ENCODE data around the gene IGSF21.

DNA sequence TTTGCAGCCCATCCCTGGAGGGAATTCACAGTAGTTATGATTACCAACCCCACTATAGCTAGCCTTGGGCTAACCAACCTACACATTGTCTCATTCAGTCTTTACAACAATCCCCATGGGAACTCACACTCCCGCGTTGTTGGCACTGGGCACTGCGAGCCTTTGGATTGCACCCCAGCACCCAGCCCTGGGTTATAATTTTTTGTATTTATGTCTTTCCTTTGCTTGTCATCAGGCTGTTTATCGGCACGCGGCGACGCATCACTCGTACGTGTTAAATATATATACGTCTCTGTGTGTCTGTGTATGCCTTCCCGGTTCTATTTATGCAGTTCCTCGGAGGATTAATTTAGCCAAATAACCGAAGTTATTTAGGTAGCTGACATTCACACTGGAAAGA, 47.2 kb upstream of the IGSF21 start:
- TF ChIP-seq POLR2A (IDR thresholded peaks at IDR 0.05), result no peak
- TF ChIP-seq, protein P1, sequence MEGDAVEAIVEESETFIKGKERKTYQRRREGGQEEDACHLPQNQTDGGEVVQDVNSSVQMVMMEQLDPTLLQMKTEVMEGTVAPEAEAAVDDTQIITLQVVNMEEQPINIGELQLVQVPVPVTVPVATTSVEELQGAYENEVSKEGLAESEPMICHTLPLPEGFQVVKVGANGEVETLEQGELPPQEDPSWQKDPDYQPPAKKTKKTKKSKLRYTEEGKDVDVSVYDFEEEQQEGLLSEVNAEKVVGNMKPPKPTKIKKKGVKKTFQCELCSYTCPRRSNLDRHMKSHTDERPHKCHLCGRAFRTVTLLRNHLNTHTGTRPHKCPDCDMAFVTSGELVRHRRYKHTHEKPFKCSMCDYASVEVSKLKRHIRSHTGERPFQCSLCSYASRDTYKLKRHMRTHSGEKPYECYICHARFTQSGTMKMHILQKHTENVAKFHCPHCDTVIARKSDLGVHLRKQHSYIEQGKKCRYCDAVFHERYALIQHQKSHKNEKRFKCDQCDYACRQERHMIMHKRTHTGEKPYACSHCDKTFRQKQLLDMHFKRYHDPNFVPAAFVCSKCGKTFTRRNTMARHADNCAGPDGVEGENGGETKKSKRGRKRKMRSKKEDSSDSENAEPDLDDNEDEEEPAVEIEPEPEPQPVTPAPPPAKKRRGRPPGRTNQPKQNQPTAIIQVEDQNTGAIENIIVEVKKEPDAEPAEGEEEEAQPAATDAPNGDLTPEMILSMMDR (IDR thresholded peaks at IDR 0.05), result no peak
